ENCODE measurements around the gene MTHFD2.

MTHFD2 gene

GRCh38 chr2:74246496-74247195, 48.2 kb downstream of the MTHFD2 start:
- Histone ChIP-seq H3K27me3 (replicated peaks) (no peaks in the 10 kb centered on the region), H3K36me3 (replicated peaks) (no peaks in the 10 kb centered on the region), H3K27ac (no peak overlapping the region), H3K4me3 (ENCODE audit: low read depth, low read length) (no peak overlapping the region)
- TF ChIP-seq, protein P1, sequence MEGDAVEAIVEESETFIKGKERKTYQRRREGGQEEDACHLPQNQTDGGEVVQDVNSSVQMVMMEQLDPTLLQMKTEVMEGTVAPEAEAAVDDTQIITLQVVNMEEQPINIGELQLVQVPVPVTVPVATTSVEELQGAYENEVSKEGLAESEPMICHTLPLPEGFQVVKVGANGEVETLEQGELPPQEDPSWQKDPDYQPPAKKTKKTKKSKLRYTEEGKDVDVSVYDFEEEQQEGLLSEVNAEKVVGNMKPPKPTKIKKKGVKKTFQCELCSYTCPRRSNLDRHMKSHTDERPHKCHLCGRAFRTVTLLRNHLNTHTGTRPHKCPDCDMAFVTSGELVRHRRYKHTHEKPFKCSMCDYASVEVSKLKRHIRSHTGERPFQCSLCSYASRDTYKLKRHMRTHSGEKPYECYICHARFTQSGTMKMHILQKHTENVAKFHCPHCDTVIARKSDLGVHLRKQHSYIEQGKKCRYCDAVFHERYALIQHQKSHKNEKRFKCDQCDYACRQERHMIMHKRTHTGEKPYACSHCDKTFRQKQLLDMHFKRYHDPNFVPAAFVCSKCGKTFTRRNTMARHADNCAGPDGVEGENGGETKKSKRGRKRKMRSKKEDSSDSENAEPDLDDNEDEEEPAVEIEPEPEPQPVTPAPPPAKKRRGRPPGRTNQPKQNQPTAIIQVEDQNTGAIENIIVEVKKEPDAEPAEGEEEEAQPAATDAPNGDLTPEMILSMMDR (IDR thresholded peaks at IDR 0.05; ENCODE audit: low read depth, low read length, missing control alignments): no peak
- no peak for DNase-seq
- in situ Hi-C loops (cut with HindIII; ENCODE audit: low pct_ligation_motif_present, low sequenced_read_pairs): no loop called here

DNA sequence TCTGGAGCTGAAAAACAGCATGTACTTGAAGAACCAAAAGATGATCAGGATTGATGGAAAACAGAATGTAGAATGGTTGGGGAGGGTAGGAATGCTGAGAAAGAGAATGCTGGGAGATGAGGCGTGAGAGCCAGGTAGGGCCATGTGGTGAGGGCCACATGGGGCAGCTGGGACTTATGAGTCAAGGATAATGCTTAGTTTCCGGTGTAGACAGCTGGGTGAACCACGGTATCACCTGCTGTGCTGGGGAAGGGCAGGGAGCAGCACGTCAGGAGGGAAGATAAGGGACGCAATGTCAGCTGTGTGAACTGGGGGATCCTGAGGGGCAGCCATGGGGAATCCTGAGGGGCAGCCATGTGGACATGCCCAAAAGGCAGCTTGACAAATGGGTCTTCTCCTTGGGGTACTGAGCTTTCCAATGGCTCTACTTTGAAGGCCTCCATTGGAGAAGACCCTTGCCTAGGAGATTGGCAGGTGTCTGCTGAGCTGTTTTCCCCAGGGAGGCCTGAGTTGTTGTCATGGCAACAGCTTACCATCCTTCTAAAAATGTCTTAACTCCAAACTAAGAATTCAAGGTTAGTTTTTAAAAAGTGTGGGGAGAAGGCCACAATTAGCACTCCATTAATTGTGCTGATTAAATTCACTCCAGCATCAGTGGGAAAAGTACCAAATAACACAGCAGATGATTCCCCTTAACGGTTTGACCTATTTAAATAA, 51.1 kb downstream of the MTHFD2 start:
- Histone ChIP-seq H3K4me3 (ENCODE audit: low read depth, low read length) (no peak overlapping the region), H3K36me3 (replicated peaks) (no peaks in the 10 kb centered on the region), H3K27me3 (replicated peaks) (peaks cover 3% of the 10 kb centered on the region), H3K27ac (no peak overlapping the region)
- in situ Hi-C loops (cut with HindIII; ENCODE audit: low pct_ligation_motif_present, low sequenced_read_pairs): no loop called here
- DNase-seq: no peak
- TF ChIP-seq, protein P1 (IDR thresholded peaks at IDR 0.05; ENCODE audit: low read depth, low read length, missing control alignments): no peak

DNA sequence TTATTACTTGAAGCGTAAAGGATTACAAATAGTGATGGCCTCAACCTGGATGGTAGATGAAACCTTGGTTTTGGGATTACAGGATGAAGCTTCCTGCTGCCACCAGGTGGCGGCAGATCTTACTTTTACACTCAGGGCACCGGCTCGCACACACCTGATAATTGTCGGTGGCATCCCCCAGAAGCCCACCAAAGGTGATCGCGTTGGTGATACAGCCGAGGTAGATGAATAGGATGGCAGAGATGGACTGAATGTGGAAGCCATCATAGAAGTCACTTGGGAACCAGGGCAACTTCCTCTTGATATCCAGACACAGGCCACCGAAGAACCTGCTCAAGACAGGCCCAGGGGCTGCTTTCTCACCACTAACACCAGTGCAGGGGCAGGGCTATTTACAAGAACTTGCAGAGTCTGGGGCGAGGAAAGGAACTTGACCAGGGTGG, 51.8 kb downstream of the MTHFD2 start:
- TF ChIP-seq, protein P1 (IDR thresholded peaks at IDR 0.05; ENCODE audit: low read depth, low read length, missing control alignments): peak; percentile 85
- Histone ChIP-seq H3K27me3 (replicated peaks) (peaks cover 3% of the 10 kb centered on the region), H3K27ac (no peak overlapping the region), H3K4me3 (ENCODE audit: low read depth, low read length) (no peak overlapping the region), H3K36me3 (replicated peaks) (no peaks in the 10 kb centered on the region)
- in situ Hi-C loops (cut with HindIII; ENCODE audit: low pct_ligation_motif_present, low sequenced_read_pairs): no loop called here
- DNase-seq: no peak

DNA sequence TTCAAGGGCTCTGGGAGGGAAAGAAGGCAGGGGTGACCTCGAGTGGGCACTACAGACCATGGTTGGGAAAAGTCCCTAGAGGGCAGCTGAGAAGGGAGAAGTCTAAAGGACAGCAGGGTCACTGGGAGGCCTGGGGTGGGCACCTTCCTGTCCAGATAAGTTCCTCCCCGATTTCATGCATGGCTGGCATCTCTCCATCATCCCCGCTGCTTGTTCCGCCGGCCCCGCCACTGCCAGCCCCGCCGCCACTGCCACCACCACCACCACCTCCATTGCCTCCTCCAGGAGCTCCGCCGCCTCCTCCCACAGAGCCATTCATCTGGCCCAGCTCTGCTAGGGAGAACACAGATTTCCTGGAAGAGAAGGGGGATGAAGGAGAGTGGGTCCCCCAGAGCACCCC, 53.6 kb downstream of the MTHFD2 start:
- H3K27ac ChIP-seq: no peak overlapping the region
- in situ Hi-C loops (cut with HindIII; ENCODE audit: low pct_ligation_motif_present, low sequenced_read_pairs): no loop called here
- H3K27me3 ChIP-seq (replicated peaks): peaks cover 3% of the 10 kb centered on the region
- DNase-seq: no peak
- no peaks in the 10 kb centered on the region for H3K36me3 ChIP-seq (replicated peaks)
- TF ChIP-seq, protein P1 (IDR thresholded peaks at IDR 0.05; ENCODE audit: low read depth, low read length, missing control alignments): no peak
- no peak overlapping the region for H3K4me3 ChIP-seq (ENCODE audit: low read depth, low read length)

- H3K4me3 ChIP-seq (ENCODE audit: low read depth, low read length): no peak overlapping the region
- TF ChIP-seq, protein P1 (IDR thresholded peaks at IDR 0.05; ENCODE audit: low read depth, low read length, missing control alignments): no peak
- in situ Hi-C loops (cut with HindIII; ENCODE audit: low pct_ligation_motif_present, low sequenced_read_pairs): no loop called here
- H3K27ac ChIP-seq: no peak overlapping the region
- no peaks in the 10 kb centered on the region for H3K36me3 ChIP-seq (replicated peaks)
- H3K27me3 ChIP-seq (replicated peaks): peaks cover 3% of the 10 kb centered on the region
- DNase-seq: no peak
Measured at GRCh38 chr2:74252862-74253261, 54.4 kb downstream of the MTHFD2 start.
